AG09309 (cell line): ENCODE data around the gene SLC6A7.

ENCODE experiments used
- DNase-seq: peaks from one replicate; pipeline ENCODE4 v3.0.0-alpha.2; 2010; ENCODE audit warnings: low read depth
- H3K4me3 ChIP-seq: 2 replicates; pipeline ENCODE4 v1.5.1; 2011; ENCODE audit warnings: mild to moderate bottlenecking, low read depth, low read length, moderate library complexity; ENCODE audit not compliant: control insufficient read depth
- TF ChIP-seq, protein P1 (sequence below): IDR thresholded peaks from 2 replicates; pipeline ENCODE4 v1.5.1; 2011; ENCODE audit warnings: mild to moderate bottlenecking, low read depth, low read length, inconsistent platforms; ENCODE audit not compliant: insufficient read depth, control insufficient read depth; ENCODE audit errors: missing control alignments

The SLC6A7 gene

DNA sequence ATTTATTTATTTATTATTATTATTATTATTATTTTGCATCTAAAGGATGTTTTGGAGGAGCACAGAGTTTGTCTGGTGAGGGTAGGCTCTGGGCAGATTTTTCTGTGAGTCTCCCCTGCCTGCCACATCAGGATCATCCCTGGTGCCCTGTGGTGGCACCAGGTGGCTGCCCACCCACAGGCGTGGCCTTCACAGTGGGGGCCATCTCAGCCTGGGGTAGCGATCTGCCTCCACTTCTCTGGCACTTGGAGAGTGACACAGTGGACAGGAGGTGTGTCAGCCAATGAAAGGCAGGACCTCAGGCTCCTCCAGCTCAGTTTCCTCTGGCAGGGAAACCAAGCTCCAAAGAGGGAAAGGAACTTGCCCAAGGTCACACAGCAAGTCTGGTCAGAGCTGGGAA is 30.0 kb downstream of the SLC6A7 start:
- no peak overlapping the region for H3K4me3 ChIP-seq
- TF ChIP-seq, protein P1, sequence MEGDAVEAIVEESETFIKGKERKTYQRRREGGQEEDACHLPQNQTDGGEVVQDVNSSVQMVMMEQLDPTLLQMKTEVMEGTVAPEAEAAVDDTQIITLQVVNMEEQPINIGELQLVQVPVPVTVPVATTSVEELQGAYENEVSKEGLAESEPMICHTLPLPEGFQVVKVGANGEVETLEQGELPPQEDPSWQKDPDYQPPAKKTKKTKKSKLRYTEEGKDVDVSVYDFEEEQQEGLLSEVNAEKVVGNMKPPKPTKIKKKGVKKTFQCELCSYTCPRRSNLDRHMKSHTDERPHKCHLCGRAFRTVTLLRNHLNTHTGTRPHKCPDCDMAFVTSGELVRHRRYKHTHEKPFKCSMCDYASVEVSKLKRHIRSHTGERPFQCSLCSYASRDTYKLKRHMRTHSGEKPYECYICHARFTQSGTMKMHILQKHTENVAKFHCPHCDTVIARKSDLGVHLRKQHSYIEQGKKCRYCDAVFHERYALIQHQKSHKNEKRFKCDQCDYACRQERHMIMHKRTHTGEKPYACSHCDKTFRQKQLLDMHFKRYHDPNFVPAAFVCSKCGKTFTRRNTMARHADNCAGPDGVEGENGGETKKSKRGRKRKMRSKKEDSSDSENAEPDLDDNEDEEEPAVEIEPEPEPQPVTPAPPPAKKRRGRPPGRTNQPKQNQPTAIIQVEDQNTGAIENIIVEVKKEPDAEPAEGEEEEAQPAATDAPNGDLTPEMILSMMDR: no peak
- no peak for DNase-seq

DNA sequence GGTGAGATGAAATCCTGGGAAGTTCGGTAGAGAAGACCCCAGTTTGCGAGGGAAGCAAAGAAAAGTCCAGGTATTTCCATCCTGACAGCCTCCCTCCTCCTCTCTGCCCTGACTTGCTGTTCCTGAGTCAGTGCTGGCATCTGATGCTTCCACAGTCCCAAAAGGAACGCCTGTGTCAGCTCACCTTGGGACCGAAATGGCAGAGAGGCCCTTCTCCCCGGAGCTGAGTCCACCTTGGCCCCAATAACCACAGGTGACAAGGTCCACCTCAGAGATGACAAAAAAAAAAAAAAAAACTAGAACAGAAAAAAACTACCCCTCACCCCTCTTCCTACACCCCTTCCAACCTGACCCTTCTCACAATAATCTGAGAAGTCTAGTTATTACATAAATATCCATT is 31.6 kb downstream of the SLC6A7 start:
- TF ChIP-seq, protein P1: no peak
- no peak overlapping the region for H3K4me3 ChIP-seq
- DNase-seq: no peak

DNA sequence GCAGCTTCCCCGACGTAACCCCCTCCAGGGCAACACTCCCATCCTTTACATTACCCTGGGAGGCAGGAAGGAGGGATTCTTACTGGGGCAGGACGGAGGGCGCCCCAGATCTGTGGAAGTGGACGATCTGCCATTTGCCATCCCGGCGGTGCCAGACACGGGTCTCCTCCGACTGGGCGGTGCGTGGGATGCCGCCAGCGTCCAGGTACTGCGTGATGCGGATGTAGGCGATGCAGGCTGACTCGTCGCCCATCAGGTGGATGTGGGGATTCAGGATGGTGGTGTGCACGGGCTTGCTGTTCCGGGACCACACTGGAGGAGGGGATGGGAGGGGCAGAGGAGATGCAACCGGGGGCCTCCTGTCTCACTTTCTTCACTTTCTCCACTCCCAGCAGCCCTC is 33.0 kb downstream of the SLC6A7 start:
- H3K4me3 ChIP-seq: no peak overlapping the region
- no peak for DNase-seq
- TF ChIP-seq, protein P1: no peak

DNA sequence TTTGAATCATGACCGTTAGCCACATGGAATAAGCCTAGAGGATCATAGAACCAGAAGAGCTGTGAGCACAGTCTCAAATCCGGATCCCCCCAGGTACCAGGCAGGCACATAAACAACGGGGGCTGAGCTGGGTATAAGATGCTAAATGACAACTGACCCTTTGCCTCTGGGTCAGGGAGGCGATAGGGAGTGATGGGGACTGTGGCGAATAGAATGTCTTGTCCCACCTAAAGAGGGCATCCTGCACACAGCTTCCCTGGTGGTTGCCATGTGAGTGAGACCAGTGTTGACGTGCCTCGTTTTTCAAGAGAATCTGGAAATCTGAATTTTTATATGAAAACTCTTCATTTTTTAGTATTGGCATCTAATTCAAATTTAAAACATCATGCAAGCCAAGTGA is 33.6 kb downstream of the SLC6A7 start:
- DNase-seq: no peak
- TF ChIP-seq, protein P1: no peak

DNA sequence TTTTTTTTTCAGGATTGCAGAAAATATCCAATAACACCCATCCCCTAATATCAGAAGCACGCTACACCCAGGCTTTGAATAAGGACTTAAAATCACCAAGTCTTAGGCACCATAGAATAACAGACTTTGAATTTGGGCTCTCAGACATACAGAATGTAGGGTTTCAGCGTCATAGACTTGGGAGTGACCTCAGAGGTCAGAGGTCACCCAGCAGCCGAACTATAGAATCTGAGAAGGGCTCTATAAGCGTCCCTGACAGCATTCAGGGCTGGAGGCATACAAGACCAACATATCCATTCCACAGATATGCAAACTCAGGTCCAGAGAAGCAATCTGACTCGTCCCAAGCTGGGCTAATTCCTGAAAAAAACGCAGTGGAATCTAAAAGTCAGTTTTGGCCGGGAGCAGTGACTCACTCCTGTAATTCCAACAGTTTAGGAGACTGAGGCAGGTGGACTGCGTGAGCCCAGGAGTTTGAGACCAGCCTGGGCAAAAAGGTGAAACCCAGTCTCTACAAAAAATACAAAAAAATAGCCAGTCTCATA is 34.7 kb downstream of the SLC6A7 start:
- no peak overlapping the region for H3K4me3 ChIP-seq
- DNase-seq: no peak
- TF ChIP-seq, protein P1: no peak

More for the DNA sequence above, 33.6 kb downstream of the SLC6A7 start:
- no peak overlapping the region for H3K4me3 ChIP-seq

DNA sequence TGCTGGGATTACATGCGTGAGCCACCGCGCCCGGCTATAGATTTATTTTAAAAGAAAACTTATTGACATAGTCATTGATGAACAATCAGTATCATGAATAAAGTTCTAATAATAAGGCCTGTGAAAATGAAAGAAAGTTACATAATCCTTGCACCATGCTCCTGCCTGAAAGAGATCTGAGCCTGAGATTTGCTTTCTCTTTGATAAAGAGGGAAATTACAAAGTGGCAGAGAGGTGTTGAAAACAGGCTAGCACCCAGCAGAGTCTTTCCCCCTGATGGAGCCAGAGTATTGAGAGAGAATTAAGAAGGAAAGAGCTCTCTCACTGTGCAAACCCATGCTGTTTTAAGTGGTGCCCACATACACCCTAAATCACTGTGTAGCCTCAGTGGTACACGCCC is 37.2 kb downstream of the SLC6A7 start:
- H3K4me3 ChIP-seq: no peak overlapping the region
- DNase-seq: no peak
- TF ChIP-seq, protein P1: no peak
